ENCODE measurements around the gene RBM42. TPM values are rescaled to one million over a fixed set of nuclear protein-coding genes. Genes with fewer than 3 reads are reported as not detected.

The RBM42 gene
- total RNA-seq, 1 donor from 2014 or later, result 20.9 TPM

Other genes starting within 250 kb of the RBM42 start
- 0.72 TPM for gene FFAR2, start 180.8 kb upstream of the RBM42 start, total RNA-seq (ENCODE audit: insufficient read depth, low replicate concordance)
- 56.1 TPM for gene KRTDAP, start 138.6 kb upstream of the RBM42 start, total RNA-seq (ENCODE audit: insufficient read depth, low replicate concordance)
- gene DMKN, start 115.4 kb upstream of the RBM42 start, total RNA-seq (ENCODE audit: insufficient read depth, low replicate concordance), result 11.8 TPM
- gene SBSN, start 100.7 kb upstream of the RBM42 start, total RNA-seq (ENCODE audit: insufficient read depth, low replicate concordance), result 2.2 TPM
- gene GAPDHS, start 95.6 kb upstream of the RBM42 start, total RNA-seq (ENCODE audit: insufficient read depth, low replicate concordance), result not detected
- gene TMEM147, start 83.4 kb upstream of the RBM42 start, total RNA-seq (ENCODE audit: insufficient read depth, low replicate concordance), result 55.4 TPM
- gene ATP4A, start 65.4 kb upstream of the RBM42 start, total RNA-seq (ENCODE audit: insufficient read depth, low replicate concordance), result not detected
- not detected for gene PMIS2, start 42.9 kb upstream of the RBM42 start, total RNA-seq (ENCODE audit: insufficient read depth, low replicate concordance)
- gene HAUS5, start 16.3 kb upstream of the RBM42 start, total RNA-seq (ENCODE audit: insufficient read depth, low replicate concordance), result 4.6 TPM
- not detected for gene ETV2, start 12.7 kb downstream of the RBM42 start, total RNA-seq (ENCODE audit: insufficient read depth, low replicate concordance)
- gene COX6B1, start 19.3 kb downstream of the RBM42 start, total RNA-seq (ENCODE audit: insufficient read depth, low replicate concordance), result 177 TPM
- 6.7 TPM for gene UPK1A, start 37.5 kb downstream of the RBM42 start, total RNA-seq (ENCODE audit: insufficient read depth, low replicate concordance)
- gene ZBTB32, start 75.5 kb downstream of the RBM42 start, total RNA-seq (ENCODE audit: insufficient read depth, low replicate concordance), result not detected
- gene KMT2B, start 89.0 kb downstream of the RBM42 start, total RNA-seq (ENCODE audit: insufficient read depth, low replicate concordance), result 2.2 TPM
- gene IGFLR1, start 113.4 kb downstream of the RBM42 start, total RNA-seq (ENCODE audit: insufficient read depth, low replicate concordance), result not detected
- not detected for gene U2AF1L4, start 116.4 kb downstream of the RBM42 start, total RNA-seq (ENCODE audit: insufficient read depth, low replicate concordance)
- 3.6 TPM for gene PSENEN, start 116.6 kb downstream of the RBM42 start, total RNA-seq (ENCODE audit: insufficient read depth, low replicate concordance)
- 8.4 TPM for gene LIN37, start 119.5 kb downstream of the RBM42 start, total RNA-seq (ENCODE audit: insufficient read depth, low replicate concordance)
- 67.4 TPM for gene HSPB6, start 128.0 kb downstream of the RBM42 start, total RNA-seq (ENCODE audit: insufficient read depth, low replicate concordance)
- gene PROSER3, start 129.1 kb downstream of the RBM42 start, total RNA-seq (ENCODE audit: insufficient read depth, low replicate concordance), result 15.9 TPM
- gene ARHGAP33, start 146.5 kb downstream of the RBM42 start, total RNA-seq (ENCODE audit: insufficient read depth, low replicate concordance), result 0.96 TPM
- gene PRODH2, start 183.8 kb downstream of the RBM42 start, total RNA-seq (ENCODE audit: insufficient read depth, low replicate concordance), result 5.5 TPM
- gene NPHS1, start 223.5 kb downstream of the RBM42 start, total RNA-seq (ENCODE audit: insufficient read depth, low replicate concordance), result 0.48 TPM
- gene KIRREL2, start 227.9 kb downstream of the RBM42 start, total RNA-seq (ENCODE audit: insufficient read depth, low replicate concordance), result not detected
- 8.4 TPM for gene APLP1, start 239.5 kb downstream of the RBM42 start, total RNA-seq (ENCODE audit: insufficient read depth, low replicate concordance)

Data from umbilical cord (tissue), 1 donor.